Fibroblast of mammary gland (primary cell): Measurements from ENCODE around the gene ZBTB45.
"Not testable (repeated sequence)": the region's sequence is repeated elsewhere in the genome, so short reads cannot be mapped to it uniquely, and the experiment has no call there.

Experiments
- DNase-seq: peaks from one replicate; pipeline ENCODE4 v3.0.0-alpha.2; 2010; ENCODE audit warnings: low read depth
- H3K4me3 ChIP-seq: 2 replicates; pipeline ENCODE4 v1.5.1; 2011; ENCODE audit warnings: low read depth, mild to moderate bottlenecking, low read length, moderate library complexity; ENCODE audit not compliant: control insufficient read depth
- CTCF ChIP-seq: conservative IDR thresholded peaks from 2 replicates; pipeline ENCODE4 v1.5.1; 2011; ENCODE audit warnings: low read depth, low read length, inconsistent platforms; ENCODE audit not compliant: control insufficient read depth, insufficient read depth

Gene ZBTB45

GRCh38 chr19:58484349-58484748, 35.3 kb downstream of the ZBTB45 start:
- not testable (repeated sequence) for H3K4me3 ChIP-seq, DNase-seq
- peak; percentile 4 for TF ChIP-seq CTCF

GRCh38 chr19:58483776-58484175, 35.8 kb downstream of the ZBTB45 start:
- DNase-seq = no peak
- no peak overlapping the region for H3K4me3 ChIP-seq
- TF ChIP-seq CTCF = no peak

- DNase-seq = no peak
- no peak for TF ChIP-seq CTCF
- H3K4me3 ChIP-seq = no peak overlapping the region
These were observed 37.2 kb downstream of the ZBTB45 start for GRCh38 chr19:58482372-58482771.

- no peak for DNase-seq
- no peak for TF ChIP-seq CTCF
- no peak overlapping the region for H3K4me3 ChIP-seq
These were observed 38.8 kb downstream of the ZBTB45 start for GRCh38 chr19:58480831-58481230.

- DNase-seq = no peak
- no peak for TF ChIP-seq CTCF
- no peak overlapping the region for H3K4me3 ChIP-seq
These were observed 39.2 kb downstream of the ZBTB45 start for GRCh38 chr19:58480481-58480830.

GRCh38 chr19:58479736-58480480, 39.7 kb downstream of the ZBTB45 start:
- no peak overlapping the region for H3K4me3 ChIP-seq
- TF ChIP-seq CTCF = no peak
- no peak for DNase-seq

GRCh38 chr19:58479303-58479702, 40.3 kb downstream of the ZBTB45 start:
- TF ChIP-seq CTCF = no peak
- no peak for DNase-seq
- H3K4me3 ChIP-seq = no peak overlapping the region
